Daoy (cell line): ENCODE measurements around the gene SOBP. TPM values are rescaled to one million over a fixed set of nuclear protein-coding genes. Genes with fewer than 3 reads are reported as not detected.
A peak's percentile ranks its signal among the peaks of the same experiment; 100 is the strongest.
"Not testable (repeated sequence)": the region's sequence is repeated elsewhere in the genome, so short reads cannot be mapped to it uniquely, and the experiment has no call there.

ENCODE experiments used
- DNase-seq: peaks from one replicate; pipeline ENCODE4 v3.0.0-alpha.2; 2015; ENCODE audit warnings: low read depth
- total RNA-seq: library from RNA; depleted of rRNA; stranded (reverse); fragments of >200 nt; shearing (Covaris generic); gene quantifications from 2 replicates; pipeline ENCODE4 v1.2.3, GENCODE V29; 2014

SOBP gene
- total RNA-seq, 1 experiment from 2014 or later, result 2.1 TPM

DNA sequence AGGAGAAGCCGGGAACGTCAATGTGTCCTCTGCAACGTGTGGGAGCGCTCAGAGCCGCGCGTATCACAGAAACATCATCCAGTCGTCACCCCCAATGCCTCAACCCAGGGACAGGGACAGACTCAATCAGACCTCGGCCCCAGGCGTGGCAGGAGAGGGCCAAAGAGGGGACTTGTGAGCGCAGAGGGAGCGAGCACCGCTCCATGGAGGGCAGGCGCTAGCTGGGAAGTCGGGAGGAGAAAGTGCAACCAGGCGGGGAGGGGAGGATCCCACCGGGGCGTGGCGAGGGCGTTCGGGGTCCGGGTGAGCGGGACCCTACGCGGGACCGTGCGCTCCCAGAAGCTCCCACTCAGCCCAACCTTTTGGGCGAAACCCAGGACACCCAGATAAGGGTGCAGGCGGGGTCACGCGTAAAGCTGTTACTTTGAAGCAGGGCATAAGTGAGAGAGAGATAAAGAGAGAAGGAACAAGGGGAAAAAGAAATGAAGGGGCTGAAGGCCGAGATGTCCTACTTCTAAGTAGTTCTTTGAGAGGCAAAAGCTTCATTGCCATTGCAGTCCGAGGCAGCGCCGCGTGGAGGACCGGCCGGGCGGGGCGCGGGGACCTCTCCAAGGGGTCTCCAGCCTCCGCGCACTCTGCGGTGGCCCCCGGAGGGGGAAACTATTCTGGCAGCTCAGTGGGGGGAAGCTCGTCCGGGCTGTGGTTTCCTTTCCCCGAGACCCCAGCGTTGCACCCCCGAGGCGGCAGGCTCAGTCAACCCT lies 862 bp upstream of the SOBP start:
- DNase-seq, result peak; percentile 65

DNA sequence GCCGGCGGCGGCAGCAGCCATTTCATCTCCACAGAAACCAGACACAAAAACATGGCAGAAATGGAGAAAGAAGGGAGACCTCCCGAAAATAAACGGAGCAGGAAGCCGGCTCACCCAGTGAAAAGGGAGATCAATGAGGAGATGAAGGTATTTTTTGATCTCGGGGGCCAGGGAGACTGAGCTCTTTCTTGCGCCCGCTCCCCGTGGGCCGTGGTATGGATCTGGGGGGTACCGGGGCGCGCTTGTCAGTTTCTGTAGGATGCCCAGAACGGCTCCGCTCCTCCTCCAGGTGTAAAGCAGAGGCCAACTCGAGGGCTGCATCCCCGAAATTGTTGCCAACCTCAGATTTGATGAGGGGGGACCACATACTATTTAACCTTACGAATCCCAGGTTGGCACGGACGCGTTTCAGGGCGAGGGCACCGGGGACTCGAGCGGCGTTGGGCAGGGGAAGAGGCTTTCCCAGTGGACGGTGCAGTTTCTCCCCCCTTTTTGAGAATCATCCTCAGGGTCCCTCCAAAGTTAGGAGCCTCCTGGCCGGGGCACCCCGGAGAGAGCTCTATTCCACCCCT lies 735 bp downstream of the SOBP start:
- peak; percentile 17 for DNase-seq

DNA sequence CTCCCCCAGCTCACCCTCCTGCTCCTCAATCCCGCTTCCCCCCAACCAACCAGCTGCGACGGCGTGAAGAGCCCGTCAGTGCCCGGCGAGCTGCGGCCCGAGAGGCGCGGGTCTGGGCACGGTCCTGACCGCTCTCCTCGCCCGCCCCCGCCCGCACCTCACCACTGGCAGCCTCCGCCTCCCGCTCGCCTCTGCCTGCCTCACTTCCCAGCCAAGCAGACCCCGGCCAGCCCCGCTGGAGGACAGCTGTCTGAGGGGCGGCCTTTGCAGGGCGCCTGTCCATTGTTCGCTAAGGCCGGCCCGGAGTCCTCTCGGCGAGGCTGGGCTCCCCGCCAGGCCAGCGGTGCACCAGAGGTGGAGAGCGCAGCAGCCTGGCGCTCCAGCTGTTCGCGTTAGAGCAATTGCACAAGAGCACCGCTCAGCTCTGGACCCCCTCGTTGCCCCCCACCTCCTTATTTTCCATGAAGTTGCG lies 1.3 kb downstream of the SOBP start:
- DNase-seq, result peak; percentile 62

DNA sequence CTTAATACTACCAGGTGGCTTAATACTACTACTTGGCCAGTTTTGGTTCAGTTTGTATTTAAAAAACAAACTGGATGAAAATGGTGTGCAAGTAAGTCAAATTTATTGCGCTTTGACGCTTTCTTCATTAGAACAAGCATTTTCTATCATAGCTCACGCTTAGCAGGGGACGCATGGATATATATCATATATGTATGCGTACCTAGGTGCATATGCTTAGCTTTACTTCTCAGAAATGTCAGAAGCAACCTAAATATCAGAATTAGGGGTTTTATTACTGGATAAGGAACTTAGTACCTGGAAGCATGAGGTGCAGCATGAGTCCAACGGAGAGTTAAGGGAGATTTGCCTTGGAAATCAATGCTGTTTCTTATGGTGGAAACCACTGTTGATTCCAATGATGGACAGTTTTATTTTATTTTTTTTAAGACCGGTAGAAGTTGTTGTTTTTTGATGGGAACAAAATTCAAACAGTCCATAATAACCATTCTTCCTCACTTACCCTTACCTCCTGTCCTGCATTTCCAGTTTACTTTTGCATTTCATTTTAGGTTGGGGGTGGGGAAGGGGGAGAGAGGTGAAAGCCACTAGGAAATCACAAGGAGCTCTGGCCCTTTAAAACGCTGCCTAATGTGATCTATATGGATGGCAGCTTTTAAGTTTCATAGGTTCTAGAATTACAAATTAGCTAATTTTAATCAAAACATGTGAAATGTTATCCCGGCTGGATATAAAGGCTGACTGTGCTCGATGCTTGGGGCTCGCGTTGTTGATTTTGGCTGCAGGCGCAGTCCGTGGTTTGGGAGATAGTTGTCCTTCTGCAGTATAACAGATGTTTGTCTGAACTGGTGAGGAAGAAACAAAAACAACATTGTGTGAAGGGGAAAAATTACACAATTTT lies 2.1 kb downstream of the SOBP start:
- peak; percentile 58 for DNase-seq

DNA sequence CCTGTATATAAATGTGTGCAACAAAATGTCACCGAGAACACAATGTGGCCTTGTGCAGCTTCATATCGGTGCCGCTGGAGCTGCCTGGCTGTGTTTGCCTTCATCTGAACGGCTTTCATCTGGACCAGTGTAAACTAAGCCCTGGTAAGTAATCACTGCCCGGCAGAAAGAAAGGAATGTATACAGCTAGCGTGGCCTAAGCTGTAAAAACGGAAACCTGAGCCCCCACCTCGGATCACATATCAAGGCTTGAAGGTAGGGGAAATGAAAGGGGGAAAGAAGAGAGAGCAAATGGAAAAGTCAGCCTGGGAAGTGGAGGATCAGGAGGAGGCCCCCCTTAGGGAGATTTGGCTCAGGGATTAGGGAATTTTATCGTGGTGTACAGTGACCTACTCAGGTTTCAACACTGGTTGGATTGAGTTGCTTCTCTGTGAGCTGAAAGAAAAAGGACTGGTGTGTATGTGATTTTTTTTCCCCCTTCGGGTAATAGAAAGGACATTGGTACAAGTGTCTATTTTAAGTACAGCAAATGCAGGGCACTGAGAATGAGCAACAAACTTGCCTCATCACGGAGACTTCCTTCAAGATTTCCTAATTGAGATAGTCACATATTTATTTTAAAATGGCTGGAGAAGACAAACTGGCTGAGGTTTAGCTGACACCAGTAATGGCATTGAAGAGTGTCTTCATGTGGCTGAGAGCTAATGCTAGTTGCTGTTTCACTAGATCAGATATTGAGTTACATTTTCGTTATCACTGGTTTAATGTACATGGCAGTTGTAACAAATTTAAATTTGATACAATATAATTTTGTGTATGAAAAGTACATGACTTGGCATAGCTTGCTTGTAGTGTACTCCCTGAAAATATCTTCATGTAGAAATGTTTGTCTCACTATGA lies 3.5 kb downstream of the SOBP start:
- DNase-seq, result peak; percentile 54

DNA sequence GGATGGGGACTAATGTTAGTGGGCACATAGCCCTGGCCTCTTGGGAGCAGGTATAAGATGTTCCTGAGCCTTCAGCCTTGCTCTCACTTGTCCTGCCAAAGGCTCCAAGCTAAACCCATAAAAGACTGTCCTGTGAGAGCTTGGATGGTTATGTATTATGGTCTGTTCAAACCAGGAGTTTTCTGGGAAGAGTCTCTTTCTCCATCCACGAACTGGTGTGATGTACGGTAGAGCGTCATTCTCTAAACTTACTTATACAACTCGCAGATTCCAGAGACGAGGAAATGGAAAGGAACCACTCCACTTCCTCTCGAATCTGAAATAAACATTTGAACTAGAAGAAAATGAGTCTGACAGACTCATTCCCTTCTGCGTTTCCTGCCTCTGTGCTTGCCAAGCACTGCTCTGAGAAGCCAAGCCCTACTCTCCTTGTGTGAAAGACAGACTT lies 5.3 kb downstream of the SOBP start:
- peak; percentile 59 for DNase-seq

DNA sequence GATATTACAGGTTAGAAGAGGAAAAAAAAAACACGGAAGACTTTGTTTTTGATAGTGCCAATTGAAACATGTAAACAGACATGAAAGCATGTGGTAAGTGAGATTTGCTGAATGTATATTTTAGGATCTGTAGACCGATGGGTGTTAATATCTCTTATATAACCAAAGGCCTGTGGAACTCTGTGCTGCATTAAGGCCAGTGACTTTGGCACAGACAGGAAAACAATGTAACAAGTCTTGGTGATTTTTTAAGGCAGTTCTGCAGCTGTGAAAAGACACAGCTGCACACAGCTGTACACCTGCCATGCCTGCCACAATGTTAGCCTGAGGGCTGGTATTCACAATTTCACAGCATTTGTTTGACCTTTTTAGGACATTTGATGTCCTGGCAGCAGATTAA lies 6.1 kb downstream of the SOBP start:
- no peak for DNase-seq

DNA sequence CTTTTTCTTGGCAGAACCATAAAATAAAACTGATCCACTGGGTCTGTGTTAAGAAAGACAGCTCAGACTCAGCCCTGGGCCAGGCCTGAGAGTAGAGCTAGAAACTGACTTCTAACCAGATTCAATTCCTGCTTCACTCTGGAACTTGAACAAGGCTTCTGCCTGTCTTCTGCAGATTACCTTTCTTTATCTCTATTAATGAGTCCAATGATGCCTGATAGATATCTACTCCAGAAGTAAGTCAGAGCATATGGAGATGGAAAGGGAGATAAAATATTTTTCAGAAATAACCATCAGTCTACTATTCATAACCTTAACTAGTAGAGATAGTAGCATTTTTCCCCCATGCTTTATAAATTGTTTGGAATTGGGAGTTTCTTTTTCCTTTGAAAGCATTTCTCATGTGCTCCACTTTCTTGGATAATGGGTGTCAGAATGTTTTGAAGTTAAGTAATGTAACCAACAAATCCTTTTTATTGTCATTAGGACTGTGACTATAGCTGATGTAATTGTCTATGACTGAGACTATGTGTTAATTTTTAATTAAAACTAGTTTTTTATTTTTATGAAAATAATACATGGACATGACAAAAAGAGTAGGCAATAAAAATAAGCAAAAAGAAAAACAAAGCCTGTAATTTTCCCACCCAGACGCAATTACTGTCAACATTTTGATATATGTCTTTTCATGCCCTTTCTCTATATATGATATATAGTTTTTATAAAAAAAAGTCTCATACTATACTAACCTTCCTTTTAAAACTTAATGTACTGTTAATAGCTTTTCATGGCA lies 7.2 kb downstream of the SOBP start:
- DNase-seq, result no peak

DNA sequence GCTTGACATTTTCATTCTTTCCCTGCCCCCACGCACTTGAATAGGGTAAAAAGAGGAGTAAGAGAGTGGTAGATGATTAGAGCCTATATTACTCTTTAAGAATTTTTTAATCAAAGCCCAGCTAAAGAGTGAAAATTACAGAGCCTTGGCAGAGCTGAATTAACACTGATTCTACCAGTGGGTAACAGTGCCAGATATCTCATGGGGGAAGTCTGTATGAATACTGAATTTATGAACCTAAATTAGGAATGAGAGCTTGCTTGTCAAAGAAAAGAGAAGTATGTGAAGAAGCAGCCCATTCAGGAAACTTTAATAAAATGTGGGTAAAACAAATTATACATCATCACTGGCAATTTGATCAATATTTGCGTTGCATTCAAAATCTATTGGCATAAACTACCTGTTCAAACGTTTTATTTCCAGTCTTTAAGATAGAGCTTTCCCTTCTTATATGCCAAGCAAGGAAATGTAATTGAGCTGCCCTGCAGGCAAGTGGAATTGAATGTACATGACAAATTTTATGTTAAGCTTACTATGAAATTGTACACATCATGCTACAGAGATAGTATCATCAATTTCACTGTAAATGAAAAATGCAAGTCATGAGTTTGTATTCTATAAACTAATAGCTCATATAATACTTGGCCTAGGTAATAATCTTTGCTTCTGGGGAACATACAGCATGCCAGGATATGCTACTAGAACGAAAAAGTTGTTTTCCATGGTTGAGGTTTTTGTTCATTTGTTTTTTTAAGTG lies 14.5 kb downstream of the SOBP start:
- DNase-seq, result no peak

DNA sequence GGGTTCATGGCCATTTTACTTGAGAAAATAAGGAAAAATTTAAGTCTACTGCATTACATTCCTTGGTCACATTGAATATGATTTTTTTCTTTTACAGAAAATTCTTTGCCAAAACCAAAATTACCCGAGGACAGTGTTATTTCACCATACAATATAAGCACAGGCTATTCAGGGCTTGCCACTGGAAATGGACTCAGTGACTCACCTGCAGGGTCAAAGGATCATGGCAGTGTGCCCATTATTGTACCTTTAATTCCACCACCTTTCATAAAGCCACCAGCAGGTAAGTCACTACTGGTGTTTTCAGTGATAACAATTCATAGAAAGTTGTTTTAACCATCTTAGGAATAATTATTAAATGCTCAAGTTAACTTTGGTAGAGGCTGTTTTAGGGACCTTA lies 16.2 kb downstream of the SOBP start:
- no peak for DNase-seq

DNA sequence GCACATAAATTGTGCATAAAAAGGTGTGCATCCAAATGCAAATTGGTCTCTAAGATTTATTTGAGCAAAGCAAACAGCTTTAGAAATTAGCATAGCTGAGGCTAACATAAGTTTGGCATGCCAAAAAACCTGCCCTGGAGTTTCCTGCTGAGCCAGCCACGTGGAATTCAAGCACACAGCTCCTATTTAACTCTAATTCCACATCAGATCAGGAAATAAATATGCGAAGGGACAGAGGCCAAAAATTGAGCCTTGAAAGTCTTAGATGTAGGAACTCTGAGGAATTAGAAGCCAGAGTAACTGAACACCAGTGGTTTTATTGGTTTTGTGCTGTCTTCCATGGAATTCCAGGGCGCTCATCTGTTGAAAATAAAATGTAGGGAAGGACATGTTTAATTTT lies 19.6 kb downstream of the SOBP start:
- no peak for DNase-seq

DNA sequence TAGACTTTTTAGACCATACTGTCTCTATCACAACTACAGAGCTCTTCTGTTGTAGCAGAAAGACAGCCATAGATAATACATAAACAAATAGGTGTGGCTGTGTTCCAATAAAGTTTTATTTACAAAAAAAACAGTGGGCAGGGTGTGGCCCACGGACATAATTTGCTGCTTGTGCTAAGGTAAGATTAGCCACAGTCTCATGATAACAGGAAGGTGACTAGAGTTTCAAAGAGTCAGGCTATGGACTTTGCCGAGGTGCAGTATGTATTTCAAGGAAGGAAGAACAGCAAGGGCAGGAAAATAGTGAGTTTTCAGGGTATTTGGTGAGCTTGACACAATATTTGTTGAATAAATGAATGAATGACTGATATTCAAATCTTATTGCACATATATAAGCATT lies 20.2 kb downstream of the SOBP start:
- no peak for DNase-seq

DNA sequence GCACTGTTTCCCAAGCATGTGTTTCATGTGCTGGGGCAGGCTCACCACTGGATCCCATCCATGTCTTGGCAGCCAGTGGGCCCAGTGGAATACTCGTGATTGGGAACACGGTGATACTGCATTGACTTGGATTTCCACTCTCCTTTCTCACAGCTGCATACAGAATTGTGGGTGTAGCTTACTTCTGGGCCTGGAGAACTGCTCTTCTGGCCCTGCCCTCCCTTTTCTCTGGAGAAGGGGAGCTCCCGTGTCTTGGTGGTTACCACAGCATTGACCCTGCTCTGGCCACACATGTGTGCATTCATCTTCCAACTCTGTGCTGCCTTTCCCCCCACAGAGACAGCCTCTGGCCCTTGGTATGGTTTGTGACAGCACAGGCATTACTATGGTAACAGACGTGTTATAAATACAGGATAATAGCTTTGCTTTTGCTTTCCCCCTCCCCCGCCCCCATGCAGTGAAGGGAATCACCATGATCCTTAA lies 21.6 kb downstream of the SOBP start:
- DNase-seq, result no peak

DNA sequence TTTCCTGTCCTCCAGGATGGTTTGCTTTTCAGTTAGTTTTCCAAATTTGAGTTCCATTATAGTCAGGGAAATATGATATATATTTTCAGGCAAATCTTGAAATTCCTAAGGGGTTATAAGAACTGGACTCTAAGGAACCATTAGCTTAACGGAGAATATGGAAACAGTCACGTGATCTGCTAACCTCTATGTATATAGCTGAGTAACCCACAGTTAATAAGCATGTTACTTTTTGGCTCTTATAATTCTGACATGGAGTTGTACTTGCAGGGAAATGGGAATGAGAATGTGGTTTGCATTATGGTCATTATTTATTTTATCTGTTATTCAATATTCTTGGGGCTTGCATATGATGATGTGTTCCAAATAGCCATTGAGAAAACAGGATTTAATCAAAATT lies 23.3 kb downstream of the SOBP start:
- no peak for DNase-seq

DNA sequence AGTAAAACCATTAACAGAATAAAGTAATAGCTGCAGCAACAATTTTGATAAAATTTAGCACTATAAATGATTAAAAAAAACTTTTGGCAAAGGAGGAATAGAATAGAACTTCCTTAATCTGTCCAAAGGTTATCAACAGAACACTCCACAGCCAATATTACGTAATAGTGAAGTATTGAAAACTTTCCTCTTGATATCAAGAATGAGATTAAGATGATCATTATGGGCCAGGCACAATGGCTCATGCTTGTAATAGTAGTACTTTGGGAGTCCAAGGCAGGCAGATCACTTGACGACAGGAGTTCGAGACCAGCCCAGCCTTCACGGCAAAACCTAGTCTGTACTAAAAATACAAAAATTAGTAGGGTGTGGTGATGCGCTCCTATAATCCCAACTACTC lies 26.0 kb downstream of the SOBP start:
- no peak for DNase-seq

DNA sequence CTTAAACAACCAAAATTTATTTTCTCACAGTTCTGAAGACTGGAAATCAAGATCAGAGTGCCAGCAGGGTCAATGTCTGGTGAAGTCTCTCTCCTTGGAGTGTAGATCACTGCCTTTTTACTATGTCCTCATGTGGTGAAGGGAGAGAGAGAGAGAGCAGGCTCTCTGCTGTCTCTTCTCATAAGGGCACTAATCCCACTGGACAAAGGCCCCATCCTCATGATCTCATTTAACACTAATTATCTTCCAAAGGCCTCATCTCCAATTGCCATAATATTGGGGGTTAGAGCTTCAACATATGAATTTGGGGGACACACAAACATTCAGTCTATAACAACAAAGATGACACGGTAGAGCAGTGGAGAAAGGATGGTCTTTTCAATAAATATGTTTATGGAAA lies 27.4 kb downstream of the SOBP start:
- no peak for DNase-seq

DNA sequence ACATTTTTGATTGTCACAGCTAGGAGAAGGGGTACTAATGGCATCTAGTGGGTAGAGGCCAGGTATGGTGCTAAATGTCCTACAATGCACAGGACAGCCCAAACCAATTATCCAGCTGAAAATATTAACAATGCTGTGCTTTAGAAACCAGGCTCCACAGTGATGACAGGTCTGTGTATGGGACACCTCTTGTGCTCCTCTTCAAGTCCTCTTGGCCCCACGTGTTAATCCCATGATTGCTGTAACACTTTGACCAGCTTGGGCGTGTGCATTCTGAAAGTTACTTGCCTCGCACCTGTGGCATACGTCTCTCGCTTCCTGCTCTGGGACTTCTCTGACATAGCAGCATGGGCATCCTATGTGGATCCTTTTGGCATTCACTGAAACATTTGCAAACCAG lies 29.3 kb downstream of the SOBP start:
- not testable (repeated sequence) for DNase-seq

DNA sequence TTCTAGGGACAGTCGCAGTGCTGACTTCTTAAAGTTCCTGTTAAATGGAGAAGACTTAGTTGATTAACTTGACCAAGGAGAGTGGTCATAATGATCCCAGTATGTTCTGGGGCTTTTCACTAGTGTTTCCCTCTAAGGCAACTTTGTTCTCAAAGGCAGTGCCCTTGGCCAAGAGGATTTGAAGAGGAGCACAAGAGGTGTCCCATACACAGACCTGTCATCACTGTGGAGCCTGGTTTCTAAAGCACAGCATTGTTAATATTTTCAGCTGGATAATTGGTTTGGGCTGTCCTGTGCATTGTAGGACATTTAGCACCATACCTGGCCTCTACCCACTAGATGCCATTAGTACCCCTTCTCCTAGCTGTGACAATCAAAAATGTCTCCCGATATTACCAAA lies 30.8 kb downstream of the SOBP start:
- DNase-seq, result not testable (repeated sequence)

DNA sequence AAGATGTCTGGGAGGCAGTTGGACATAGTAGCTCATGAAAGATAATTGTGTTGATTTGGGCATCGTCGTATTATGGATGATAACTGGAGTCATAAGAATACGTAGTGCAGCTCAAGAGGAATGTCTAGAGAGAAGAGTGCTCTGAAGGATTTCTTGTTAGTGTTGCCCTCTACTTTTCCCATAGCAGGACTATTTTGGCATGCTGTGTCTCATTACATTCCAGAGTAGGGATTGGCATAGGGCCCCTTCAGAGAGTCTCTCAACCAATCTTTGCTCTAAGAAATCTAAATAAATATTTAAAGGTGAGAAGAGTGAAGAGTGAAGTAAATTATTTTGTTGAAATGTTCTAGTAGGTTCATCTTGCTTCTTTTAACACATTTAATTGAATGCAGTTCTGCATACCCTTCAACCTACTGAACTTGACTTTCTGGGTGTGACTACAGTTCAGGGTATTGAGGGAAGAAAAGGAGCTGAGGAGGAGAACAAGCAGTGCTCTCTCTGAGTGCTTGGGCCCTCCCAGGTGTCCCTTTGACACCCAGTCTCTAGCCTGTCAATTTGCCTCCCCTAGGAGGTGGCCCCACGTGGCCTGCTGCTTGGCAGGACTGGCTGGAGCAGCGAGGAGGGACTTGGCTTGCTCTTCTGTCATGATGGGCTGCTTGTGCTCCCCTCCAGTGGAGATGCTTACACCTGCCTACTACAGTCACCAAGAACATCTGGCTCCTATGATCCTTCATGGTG lies 33.3 kb downstream of the SOBP start:
- DNase-seq, result no peak
